ENCODE measurements around the gene PCYT1A. TPM values are rescaled to one million over a fixed set of nuclear protein-coding genes. Genes with fewer than 3 reads are reported as not detected.
A peak's percentile ranks its signal among the peaks of the same experiment; 100 is the strongest.

PCYT1A gene
- total RNA-seq, result 10 to 100 TPM; 78.1 to 82.0 TPM
- total RNA-seq, result 83.7 to 132 reads per million in 2 donors

- Mint-ChIP-seq H3K4me3 (peak within 1 kb of the TSS; percentile 100), H3K27ac (peak within 1 kb of the TSS; percentile 99), H3K27me3 (no peaks in the 10 kb centered on the region), H3K36me3 (ENCODE audit: low read depth) (peaks cover 8% of the 10 kb centered on the region), H3K4me1 (peaks cover 31% of the 10 kb centered on the region)
- ATAC-seq, result peak; percentile 89
- peak; percentile 45 to 67 (median 58) for DNase-seq
- H3K9me3 ChIP-seq (ENCODE audit: control insufficient read depth, low read length, poor library complexity, severe bottlenecking), result no peaks in the 10 kb centered on the region
These were observed at the start of gene PCYT1A for GRCh38 chr3:196287440-196288140. PCYT1A (minus strand) TSS chr3:196287726; CDS start chr3:196270531, 17,195 bp downstream.

- no peaks in the 10 kb centered on the region for H3K27me3 Mint-ChIP-seq
- H3K27ac Mint-ChIP-seq, result no peak overlapping the region
- H3K4me1 Mint-ChIP-seq, result no peaks in the 10 kb centered on the region
- no peak overlapping the region for H3K4me3 Mint-ChIP-seq
- ATAC-seq (no peak), DNase-seq (no peak)
- H3K9me3 ChIP-seq (ENCODE audit: control insufficient read depth, low read length, poor library complexity, severe bottlenecking), result no peaks in the 10 kb centered on the region
- H3K36me3 Mint-ChIP-seq (ENCODE audit: low read depth), result no peaks in the 10 kb centered on the region
These were observed 49.0 kb upstream of the PCYT1A start for GRCh38 chr3:196336319-196337145.

GRCh38 chr3:196335503-196335948 is 48.0 kb upstream of the PCYT1A start:
- no peak overlapping the region for H3K4me3 Mint-ChIP-seq
- no peak for DNase-seq
- no peaks in the 10 kb centered on the region for H3K9me3 ChIP-seq (ENCODE audit: control insufficient read depth, low read length, poor library complexity, severe bottlenecking)
- no peaks in the 10 kb centered on the region for H3K4me1 Mint-ChIP-seq
- no peak for ATAC-seq
- no peaks in the 10 kb centered on the region for H3K27me3 Mint-ChIP-seq
- H3K27ac Mint-ChIP-seq, result no peak overlapping the region
- H3K36me3 Mint-ChIP-seq (ENCODE audit: low read depth), result no peaks in the 10 kb centered on the region

GRCh38 chr3:196334982-196335381 is 47.5 kb upstream of the PCYT1A start:
- Mint-ChIP-seq H3K27ac (no peak overlapping the region), H3K4me1 (no peaks in the 10 kb centered on the region), H3K4me3 (no peak overlapping the region), H3K36me3 (ENCODE audit: low read depth) (no peaks in the 10 kb centered on the region), H3K27me3 (no peaks in the 10 kb centered on the region)
- no peaks in the 10 kb centered on the region for H3K9me3 ChIP-seq (ENCODE audit: control insufficient read depth, low read length, poor library complexity, severe bottlenecking)
- DNase-seq (no peak), ATAC-seq (no peak)

- Mint-ChIP-seq H3K27ac (no peak overlapping the region), H3K4me3 (no peak overlapping the region), H3K36me3 (ENCODE audit: low read depth) (no peaks in the 10 kb centered on the region), H3K27me3 (peaks cover 6% of the 10 kb centered on the region), H3K4me1 (no peaks in the 10 kb centered on the region)
- DNase-seq (no peak), ATAC-seq (no peak)
- no peaks in the 10 kb centered on the region for H3K9me3 ChIP-seq (ENCODE audit: control insufficient read depth, low read length, poor library complexity, severe bottlenecking)
These were observed 44.6 kb upstream of the PCYT1A start for GRCh38 chr3:196332168-196332567.

- no peaks in the 10 kb centered on the region for H3K9me3 ChIP-seq (ENCODE audit: control insufficient read depth, low read length, poor library complexity, severe bottlenecking)
- ATAC-seq, result no peak
- H3K36me3 Mint-ChIP-seq (ENCODE audit: low read depth), result no peaks in the 10 kb centered on the region
- peaks cover 6% of the 10 kb centered on the region for H3K27me3 Mint-ChIP-seq
- no peak for DNase-seq
- H3K4me3 Mint-ChIP-seq, result no peak overlapping the region
- H3K27ac Mint-ChIP-seq, result no peak overlapping the region
- H3K4me1 Mint-ChIP-seq, result no peaks in the 10 kb centered on the region
These were observed 39.9 kb upstream of the PCYT1A start for GRCh38 chr3:196327405-196327804.

- no peaks in the 10 kb centered on the region for H3K4me1 Mint-ChIP-seq
- DNase-seq (no peak), ATAC-seq (no peak)
- H3K4me3 Mint-ChIP-seq, result no peak overlapping the region
- no peak overlapping the region for H3K27ac Mint-ChIP-seq
- H3K9me3 ChIP-seq (ENCODE audit: control insufficient read depth, low read length, poor library complexity, severe bottlenecking), result no peaks in the 10 kb centered on the region
- H3K36me3 Mint-ChIP-seq (ENCODE audit: low read depth), result no peaks in the 10 kb centered on the region
- peaks cover 6% of the 10 kb centered on the region for H3K27me3 Mint-ChIP-seq
These were observed 39.4 kb upstream of the PCYT1A start for GRCh38 chr3:196326936-196327335.

- Mint-ChIP-seq H3K4me1 (peaks cover 2% of the 10 kb centered on the region), H3K4me3 (no peak overlapping the region), H3K27me3 (peaks cover 6% of the 10 kb centered on the region), H3K36me3 (ENCODE audit: low read depth) (no peaks in the 10 kb centered on the region), H3K27ac (no peak overlapping the region)
- no peak for DNase-seq
- H3K9me3 ChIP-seq (ENCODE audit: control insufficient read depth, low read length, poor library complexity, severe bottlenecking), result no peaks in the 10 kb centered on the region
- no peak for ATAC-seq
These were observed 36.2 kb upstream of the PCYT1A start for GRCh38 chr3:196323691-196324090.

- ATAC-seq (no peak), DNase-seq (no peak)
- Mint-ChIP-seq H3K27ac (no peak overlapping the region), H3K27me3 (peaks cover 6% of the 10 kb centered on the region), H3K4me3 (no peak overlapping the region), H3K4me1 (peaks cover 2% of the 10 kb centered on the region), H3K36me3 (ENCODE audit: low read depth) (no peaks in the 10 kb centered on the region)
- H3K9me3 ChIP-seq (ENCODE audit: control insufficient read depth, low read length, poor library complexity, severe bottlenecking), result no peaks in the 10 kb centered on the region
These were observed 35.5 kb upstream of the PCYT1A start for GRCh38 chr3:196323016-196323415.

GRCh38 chr3:196321162-196321561 is 33.6 kb upstream of the PCYT1A start:
- no peak overlapping the region for H3K4me3 Mint-ChIP-seq
- no peaks in the 10 kb centered on the region for H3K9me3 ChIP-seq (ENCODE audit: control insufficient read depth, low read length, poor library complexity, severe bottlenecking)
- no peak overlapping the region for H3K27ac Mint-ChIP-seq
- ATAC-seq, result no peak
- no peaks in the 10 kb centered on the region for H3K27me3 Mint-ChIP-seq
- no peak for DNase-seq
- peaks cover 4% of the 10 kb centered on the region for H3K4me1 Mint-ChIP-seq
- H3K36me3 Mint-ChIP-seq (ENCODE audit: low read depth), result no peaks in the 10 kb centered on the region

GRCh38 chr3:196320137-196320536 is 32.6 kb upstream of the PCYT1A start:
- no peak overlapping the region for H3K4me3 Mint-ChIP-seq
- no peaks in the 10 kb centered on the region for H3K27me3 Mint-ChIP-seq
- no peak overlapping the region for H3K27ac Mint-ChIP-seq
- H3K9me3 ChIP-seq (ENCODE audit: control insufficient read depth, low read length, poor library complexity, severe bottlenecking), result no peaks in the 10 kb centered on the region
- peaks cover 4% of the 10 kb centered on the region for H3K4me1 Mint-ChIP-seq
- no peak for ATAC-seq
- no peak for DNase-seq
- no peaks in the 10 kb centered on the region for H3K36me3 Mint-ChIP-seq (ENCODE audit: low read depth)

- peaks cover 7% of the 10 kb centered on the region for H3K4me1 Mint-ChIP-seq
- peak; percentile 89 for ATAC-seq
- DNase-seq, result peak; percentile 83 to 86 (median 85)
These were observed 30.4 kb upstream of the PCYT1A start, which contains the start of gene DYNLT2B for GRCh38 chr3:196317687-196318467. DYNLT2B (minus strand) TSS chr3:196318240; CDS start chr3:196318152, 88 bp downstream.

More at GRCh38 chr3:196317687-196318467, 30.4 kb upstream of the PCYT1A start, which contains the start of gene DYNLT2B:
- no peaks in the 10 kb centered on the region for H3K27me3 Mint-ChIP-seq
- H3K4me3 Mint-ChIP-seq, result peak within 1 kb of the TSS; percentile 96
- H3K36me3 Mint-ChIP-seq (ENCODE audit: low read depth), result no peaks in the 10 kb centered on the region
- H3K9me3 ChIP-seq (ENCODE audit: control insufficient read depth, low read length, poor library complexity, severe bottlenecking), result no peaks in the 10 kb centered on the region
- H3K27ac Mint-ChIP-seq, result peak within 1 kb of the TSS; percentile 94

All from T-helper 17 cell (primary cell).